Measurements from ENCODE around the gene RBM48.

DNA sequence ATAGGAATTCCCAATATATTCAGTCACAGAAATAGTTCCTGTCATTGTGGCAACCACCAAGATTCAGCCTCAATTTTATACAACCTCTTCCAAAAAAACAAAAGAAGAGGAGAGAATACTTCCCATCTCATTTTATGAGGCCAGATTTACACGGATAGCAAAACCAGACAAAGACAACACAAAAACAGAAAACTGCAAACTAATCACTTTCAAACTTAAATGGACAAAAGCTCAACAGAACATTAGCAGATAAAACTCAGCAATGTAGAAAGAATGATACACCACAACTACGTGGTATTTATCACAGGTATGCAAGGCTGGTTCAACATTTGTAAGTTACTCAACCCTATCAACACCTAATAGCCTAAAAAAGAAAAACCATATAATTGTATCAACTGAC is 22.2 kb upstream of the RBM48 start:
- TF ChIP-seq CTCF (IDR thresholded peaks at IDR 0.05; ENCODE audit: low read length), result no peak
- TF ChIP-seq EZH2 (optimal IDR thresholded peaks at IDR 0.05; ENCODE audit: low read depth, low read length), result no peak
